ENCODE results near the gene MCUB.

DNA sequence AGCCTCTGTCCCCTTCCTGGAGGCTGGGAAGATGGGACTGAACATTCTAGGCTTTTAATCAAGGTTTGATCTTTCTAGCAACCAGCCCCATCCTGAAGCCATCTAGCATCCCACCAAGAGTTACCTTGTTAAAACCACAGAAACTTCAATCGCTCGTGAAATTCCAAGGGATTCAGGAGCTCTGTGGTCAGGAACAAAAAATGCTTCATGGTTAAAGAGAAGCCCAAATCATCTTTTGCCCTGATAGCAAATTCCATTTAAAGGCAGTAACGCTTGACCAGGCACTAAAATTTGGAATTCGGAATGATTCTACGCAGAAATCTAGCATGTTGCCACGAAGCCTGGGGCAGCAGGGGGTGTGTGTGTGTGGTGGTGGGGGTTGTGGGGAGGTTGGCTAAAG, 95.3 kb downstream of the MCUB start:
- TF ChIP-seq, protein P1, sequence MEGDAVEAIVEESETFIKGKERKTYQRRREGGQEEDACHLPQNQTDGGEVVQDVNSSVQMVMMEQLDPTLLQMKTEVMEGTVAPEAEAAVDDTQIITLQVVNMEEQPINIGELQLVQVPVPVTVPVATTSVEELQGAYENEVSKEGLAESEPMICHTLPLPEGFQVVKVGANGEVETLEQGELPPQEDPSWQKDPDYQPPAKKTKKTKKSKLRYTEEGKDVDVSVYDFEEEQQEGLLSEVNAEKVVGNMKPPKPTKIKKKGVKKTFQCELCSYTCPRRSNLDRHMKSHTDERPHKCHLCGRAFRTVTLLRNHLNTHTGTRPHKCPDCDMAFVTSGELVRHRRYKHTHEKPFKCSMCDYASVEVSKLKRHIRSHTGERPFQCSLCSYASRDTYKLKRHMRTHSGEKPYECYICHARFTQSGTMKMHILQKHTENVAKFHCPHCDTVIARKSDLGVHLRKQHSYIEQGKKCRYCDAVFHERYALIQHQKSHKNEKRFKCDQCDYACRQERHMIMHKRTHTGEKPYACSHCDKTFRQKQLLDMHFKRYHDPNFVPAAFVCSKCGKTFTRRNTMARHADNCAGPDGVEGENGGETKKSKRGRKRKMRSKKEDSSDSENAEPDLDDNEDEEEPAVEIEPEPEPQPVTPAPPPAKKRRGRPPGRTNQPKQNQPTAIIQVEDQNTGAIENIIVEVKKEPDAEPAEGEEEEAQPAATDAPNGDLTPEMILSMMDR (IDR thresholded peaks at IDR 0.05): no peak
- no peak for TF ChIP-seq POLR2A (IDR thresholded peaks at IDR 0.05)

Measured in testis (tissue), 2 donors.